Kidney (tissue), 14 donors: ENCODE results near the gene TRPM1. TPM values are rescaled to one million over a fixed set of nuclear protein-coding genes. Genes with fewer than 3 reads are reported as not detected.

Source experiments
- DNase-seq, 5 donors: peaks; one replicate each; pipeline ENCODE4 v3.0.0-alpha.2; 2013 to 2020
- FAIRE-seq: peaks from 2 replicates; lab custom pipeline; 2012; peaks lifted over from hg19 to GRCh38; lab: Jason Lieb, UNC
- H3K27ac ChIP-seq, 2 donors: one replicate each; pipeline ENCODE4 v1.7.0; 2013; ENCODE audit warnings: low read depth in 2 of 2, low read length in 2 of 2, inconsistent platforms in 1 of 2
- H3K27me3 ChIP-seq: one replicate; pipeline ENCODE4 v1.7.1; 2013; ENCODE audit warnings: low read length, inconsistent platforms; ENCODE audit not compliant: control insufficient read depth, insufficient read depth
- H3K36me3 ChIP-seq, 3 donors: one replicate each; pipeline versions ENCODE4 v1.7.0 to v1.7.1; 2013; ENCODE audit warnings: low read length in 3 of 3, control low read depth in 1 of 3, inconsistent platforms in 1 of 3; ENCODE audit not compliant: insufficient read depth in 3 of 3, control insufficient read depth in 2 of 3
- H3K4me1 ChIP-seq, 3 donors: one replicate each; pipeline versions ENCODE4 v1.7.0 to v1.7.1; 2013; ENCODE audit warnings: low read length in 3 of 3, inconsistent platforms in 1 of 3, low read depth in 1 of 3; ENCODE audit not compliant: control insufficient read depth in 2 of 3, insufficient read depth in 2 of 3
- H3K4me3 ChIP-seq, 3 donors: one replicate each; pipeline versions ENCODE4 v1.7.0 to v1.8.1; 2013; ENCODE audit warnings: low read length in 3 of 3, control low read depth in 1 of 3, inconsistent platforms in 1 of 3
- H3K9ac ChIP-seq, 3 donors: one replicate each; pipeline versions ENCODE4 v1.7.0 to v1.7.1; 2013; ENCODE audit warnings: low read length in 3 of 3, control low read depth in 1 of 3, inconsistent platforms in 1 of 3
- H3K9me3 ChIP-seq, 3 donors: one replicate each; pipeline versions ENCODE4 v1.7.0 to v1.7.1; 2013; ENCODE audit warnings: low read length in 3 of 3, control low read depth in 1 of 3, inconsistent platforms in 1 of 3; ENCODE audit not compliant: control insufficient read depth in 2 of 3, insufficient read depth in 1 of 3
- CTCF ChIP-seq: IDR thresholded peaks from 3 replicates; pipeline ENCODE4 v1.5.1; 2012; ENCODE audit warnings: mild to moderate bottlenecking, moderate library complexity, borderline replicate concordance; ENCODE audit not compliant: insufficient read depth; ENCODE audit errors: extremely low read depth
- intact Hi-C: fragments of 100-400 bp; cut with DNase I; formaldehyde crosslinking; loops from one replicate; pipeline ENCODE4 v1.11.1; 2022
- polyA plus RNA-seq: library from polyadenylated mRNA; stranded (reverse); fragments of 350-450 nt; fragmentation: Illumina TruSeq; extraction: RNeasy Lipid Tissue Mini Kit (QIAGEN cat#74804); gene quantifications from one replicate; pipeline ENCODE4 v1.2.3, GENCODE V29; 2014; ENCODE audit warnings: low read depth, low replicate concordance; ENCODE audit not compliant: insufficient read depth
- total RNA-seq: library from RNA; stranded (reverse); fragmentation: NEBNext Ultra II Directional; extraction: Animal tissue kit (Norgen Biotek cat#: 25700); gene quantifications from one replicate; pipeline ENCODE4 v1.2.1, GENCODE V29; 2021
- donor health status: control.
- donor health status: control.
- donor health status: control.
- donor health status: control.
- donor health status: control.
- donor health status: DM: yes; HTN: yes; CAD: no.
- donor health status: Normal renal cell carcinoma (clear cell type).

TRPM1 gene
- total and polyA plus RNA-seq, 2 donors from 2014 or later: 1.3 TPM; not detected in 1

GRCh38 chr15:31016446-31016915 is 85.0 kb downstream of the TRPM1 start:
- intact Hi-C loops: no loop called here
- Histone ChIP-seq H3K36me3 (no peaks in the 10 kb centered on the region), H3K4me3 (no peak overlapping the region), H3K4me1 (peaks cover 0 to 21% (median 4%) of the 10 kb centered on the region in 3 donors), H3K27ac (peak overlapping the region in 1 of 2 donors; percentile 21), H3K27me3 (no peaks in the 10 kb centered on the region), H3K9ac (no peak overlapping the region), H3K9me3 (peaks cover 0 to 8% (median 5%) of the 10 kb centered on the region in 3 donors)
- no peak for TF ChIP-seq CTCF
- DNase-seq: no peak
- no peak for FAIRE-seq

- H3K9me3 ChIP-seq: peaks cover 0 to 8% (median 5%) of the 10 kb centered on the region in 3 donors
- H3K4me1 ChIP-seq: peaks cover 0 to 21% (median 2%) of the 10 kb centered on the region in 3 donors
- no peak overlapping the region for H3K4me3 ChIP-seq
- no peaks in the 10 kb centered on the region for H3K27me3 ChIP-seq
- H3K27ac ChIP-seq: peak overlapping the region; percentile 52 to 64
- no peak for DNase-seq
- no peak for TF ChIP-seq CTCF
- H3K9ac ChIP-seq: no peak overlapping the region
- H3K36me3 ChIP-seq: no peaks in the 10 kb centered on the region
- FAIRE-seq: no peak
- intact Hi-C loops: no loop called here
Observed at GRCh38 chr15:31014608-31014925, 87.0 kb downstream of the TRPM1 start.

- Histone ChIP-seq H3K27me3 (no peaks in the 10 kb centered on the region), H3K4me3 (no peak overlapping the region), H3K9ac (no peak overlapping the region), H3K36me3 (no peaks in the 10 kb centered on the region), H3K9me3 (peaks cover 0 to 8% (median 5%) of the 10 kb centered on the region in 3 donors), H3K4me1 (peaks cover 0 to 21% (median 2%) of the 10 kb centered on the region in 3 donors), H3K27ac (peak overlapping the region; percentile 52 to 64)
- DNase-seq (peak in 2 of 5 donors; percentile 34 to 46), FAIRE-seq (no peak)
- TF ChIP-seq CTCF: no peak
- intact Hi-C loops: no loop called here
Observed at GRCh38 chr15:31013863-31014607, 87.5 kb downstream of the TRPM1 start.
